IMR-90 (cell line): ENCODE results near the gene RAC3. TPM values are rescaled to one million over a fixed set of nuclear protein-coding genes. Genes with fewer than 3 reads are reported as not detected.
A peak's percentile ranks its signal among the peaks of the same experiment; 100 is the strongest.

Experiments used
- ATAC-seq: fragments of 200-7000 bp; cut with Tn5 transposase; 2 replicates; pipeline ENCODE4 v1.9.1; 2020; ENCODE audit warnings: low read depth, mild to moderate bottlenecking, moderate library complexity
- BruUV-seq: library from RNA; stranded (reverse); fragments of 400-500 nt; replicated peaks from 2 replicates; lab custom pipeline; 2021; lab: Mats Ljungman, UMichigan
- CTCF ChIA-PET: fragments of 300-600 bp; formaldehyde crosslinking; extraction: SDS; loops from one replicate; lab custom pipeline; 2021; ENCODE audit warnings: antibody characterized with exemption; lab: Yijun Ruan, JAX
- POLR2A ChIA-PET: fragments of 300-600 bp; sonication (Branson Sonifier 250); formaldehyde crosslinking; loops from one replicate; lab custom pipeline; 2022; ENCODE audit warnings: antibody characterized with exemption; ENCODE audit not compliant: unreplicated experiment; lab: Charles Lee
- DNase-seq: peaks from one replicate; pipeline ENCODE4 v3.0.0; 2013
- H2AFZ ChIP-seq: replicated peaks from 2 replicates; pipeline ENCODE3; 2013; ENCODE audit warnings: low read length, mild to moderate bottlenecking; ENCODE audit not compliant: poor library complexity
- H2AK5ac ChIP-seq: 2 replicates; pipeline ENCODE4 v1.6.1; 2013; ENCODE audit warnings: low read depth, low read length, inconsistent platforms
- H2AK9ac ChIP-seq: replicated peaks from 2 replicates; pipeline ENCODE3; 2013; ENCODE audit warnings: mild to moderate bottlenecking, low read depth, low read length, moderate library complexity; ENCODE audit not compliant: poor library complexity
- H2BK120ac ChIP-seq: 2 replicates; pipeline ENCODE4 v1.6.1; 2013; ENCODE audit warnings: low read depth, low read length, inconsistent platforms
- H2BK15ac ChIP-seq: 3 replicates; pipeline ENCODE4 v1.6.1; 2013; ENCODE audit warnings: low read depth, low read length, inconsistent platforms
- H2BK20ac ChIP-seq: 2 replicates; pipeline ENCODE4 v1.6.1; 2013; ENCODE audit warnings: low read depth, mild to moderate bottlenecking, inconsistent platforms, low read length, moderate library complexity
- H2BK5ac ChIP-seq: 2 replicates; pipeline ENCODE4 v1.6.1; 2013; ENCODE audit warnings: mild to moderate bottlenecking, low read depth, low read length, inconsistent platforms; ENCODE audit not compliant: poor library complexity, severe bottlenecking
- H3K14ac ChIP-seq: replicated peaks from 2 replicates; pipeline ENCODE4 v1.6.1; 2013; ENCODE audit warnings: low read depth, low read length, inconsistent platforms
- H3K18ac ChIP-seq: 2 replicates; pipeline ENCODE4 v1.6.1; 2013; ENCODE audit warnings: low read depth, low read length, control low read depth
- H3K23ac ChIP-seq: 2 replicates; pipeline ENCODE4 v1.6.1; 2013; ENCODE audit warnings: low read depth, low read length, inconsistent platforms
- H3K27ac ChIP-seq: 2 replicates; pipeline ENCODE4 v1.5.1; 2013; ENCODE audit warnings: mild to moderate bottlenecking, control low read depth, low read length; ENCODE audit not compliant: insufficient read depth
- H3K27me3 ChIP-seq: 2 replicates; pipeline ENCODE4 v1.6.1; 2013; ENCODE audit warnings: low read length; ENCODE audit not compliant: control insufficient read depth, insufficient read depth
- H3K36me3 ChIP-seq: 2 replicates; pipeline ENCODE4 v1.6.1; 2013; ENCODE audit warnings: low read length, mixed read lengths; ENCODE audit not compliant: control insufficient read depth, insufficient read depth
- H3K4ac ChIP-seq: 2 replicates; pipeline ENCODE4 v1.6.1; 2013; ENCODE audit warnings: low read depth, low read length, inconsistent platforms
- H3K4me1 ChIP-seq: 2 replicates; pipeline ENCODE4 v1.6.1; 2013; ENCODE audit warnings: low read length, mixed read lengths; ENCODE audit not compliant: control insufficient read depth, insufficient read depth
- H3K4me2 ChIP-seq: 2 replicates; pipeline ENCODE4 v1.6.1; 2013; ENCODE audit warnings: low read depth, mild to moderate bottlenecking, control low read depth, low read length, moderate library complexity
- H3K4me3 ChIP-seq: 2 replicates; pipeline ENCODE4 v1.5.1; 2013; ENCODE audit warnings: low read depth, mild to moderate bottlenecking, control low read depth, low read length, moderate library complexity; ENCODE audit not compliant: insufficient read depth
- H3K56ac ChIP-seq: 2 replicates; pipeline ENCODE4 v1.6.1; 2013; ENCODE audit warnings: low read length, inconsistent platforms; ENCODE audit not compliant: insufficient read depth; ENCODE audit errors: extremely low read depth
- H3K79me1 ChIP-seq, 2 experiments: 2 replicates each; pipeline ENCODE4 v1.6.1; 2013; ENCODE audit warnings: low read length in 2 of 2, inconsistent platforms in 1 of 2, low read depth in 1 of 2
- H3K9ac ChIP-seq: 2 replicates; pipeline ENCODE4 v1.6.1; 2013; ENCODE audit warnings: low read depth, low read length, control low read depth
- H3K9me1 ChIP-seq: 2 replicates; pipeline ENCODE4 v1.6.1; 2013; ENCODE audit warnings: low read length, inconsistent platforms; ENCODE audit not compliant: insufficient read depth
- H3K9me3 ChIP-seq: 2 replicates; pipeline ENCODE4 v1.6.1; 2013; ENCODE audit warnings: low read length; ENCODE audit not compliant: control insufficient read depth, insufficient read depth
- H4K20me1 ChIP-seq: 2 replicates; pipeline ENCODE4 v1.6.1; 2013; ENCODE audit warnings: low read length, inconsistent platforms; ENCODE audit not compliant: insufficient read depth
- H4K5ac ChIP-seq: 2 replicates; pipeline ENCODE4 v1.6.1; 2013; ENCODE audit warnings: mild to moderate bottlenecking, low read depth, low read length, control low read depth
- H4K8ac ChIP-seq, 2 experiments: 2 replicates each; pipeline ENCODE4 v1.6.1; 2013; ENCODE audit warnings: low read depth in 2 of 2, low read length in 2 of 2, control low read depth in 1 of 2, inconsistent platforms in 1 of 2
- H4K91ac ChIP-seq: 2 replicates; pipeline ENCODE4 v1.6.1; 2013; ENCODE audit warnings: low read depth, low read length, inconsistent platforms; ENCODE audit not compliant: insufficient read depth
- CEBPB ChIP-seq: IDR thresholded peaks from 2 replicates; pipeline ENCODE4 v1.6.1; 2012; ENCODE audit warnings: low read depth, low read length, improper control_type of control experiment
- WGBS, 2 experiments: methylation state at CpG; one replicate each; pipeline versions ENCODE4 v1.1.5 to v1.1.7; 2013; ENCODE audit warnings: missing lambda C conversion rate in 2 of 2; ENCODE audit not compliant: insufficient read length in 1 of 2; ENCODE audit errors: extremely low coverage in 2 of 2; 5-methylcytosine and 5-hydroxymethylcytosine counted together
- dilution Hi-C: fragments of 300-500 bp; cut with HindIII; formaldehyde crosslinking; loops from one replicate; pipeline ENCODE4 v1.14.3; 2018; ENCODE audit warnings: low sequenced_read_pairs; ENCODE audit not compliant: unreplicated experiment
- in situ Hi-C: fragments of 300-500 bp; cut with MboI; formaldehyde crosslinking; loops from 3 replicates; pipeline ENCODE4 v1.14.3; 2019; ENCODE audit warnings: low sequenced_read_pairs, inconsistent platforms, mixed read lengths
- intact Hi-C: fragments of 100-400 bp; cut with micrococcal nuclease; formaldehyde crosslinking; loops from 2 replicates; pipeline ENCODE4 v1.10.0; 2022
- polyA plus RNA-seq, 3 experiments: library from polyadenylated mRNA; depleted of rRNA; stranded (reverse); fragments of >200 nt; gene quantifications; 2 replicates each; pipeline ENCODE4 v1.2.3, GENCODE V29; 2012; ENCODE audit warnings: low replicate concordance in 1 of 3
- total RNA-seq: library from RNA; depleted of rRNA; stranded (reverse); fragments of >200 nt; gene quantifications from 2 replicates; pipeline ENCODE4 v1.2.3, GENCODE V29; 2012

RAC3 gene
- total and polyA plus RNA-seq, 2 of the 4 experiments (the other 2 are of a cell fraction): 5.7 to 23.4 TPM

- no peak overlapping the region for H3K4ac ChIP-seq
- H3K9me3 ChIP-seq: no peaks in the 10 kb centered on the region
- H2BK20ac ChIP-seq: no peak overlapping the region
- peak overlapping the region; percentile 93; the same call in 1 of the 2 replicates for H3K4me2 ChIP-seq
- 93% methylated on average over 11 of the region's 19 CpGs; no CpG with 5 or more reads in 1 of the 2 experiments for WGBS, 2 experiments
- H4K20me1 ChIP-seq: peaks cover 4% of the 10 kb centered on the region; the same call in 1 of the 2 replicates
- peaks cover 5% of the 10 kb centered on the region for H3K9me1 ChIP-seq
- no peak overlapping the region for H2BK5ac ChIP-seq
- in situ Hi-C loops (no loop called here), dilution Hi-C loops (no loop called here), intact Hi-C loops (no loop called here)
- no peak overlapping the region for H3K27ac ChIP-seq
- H4K8ac ChIP-seq: no peak overlapping the region
- no peak overlapping the region for H3K14ac ChIP-seq
- no peak overlapping the region; the same call in 1 of the 2 replicates for H3K9ac ChIP-seq
- CTCF ChIA-PET: no interaction called here
- no TSS peak for BruUV-seq
- DNase-seq: no peak
- TF ChIP-seq CEBPB: no peak
- no peak overlapping the region for H2BK120ac ChIP-seq
- no peak overlapping the region for H4K5ac ChIP-seq
- peaks cover 16 to 45% of the 10 kb centered on the region in 2 experiments for H3K79me1 ChIP-seq
- no peak overlapping the region for H3K56ac ChIP-seq
- ATAC-seq: no peak
- H3K4me3 ChIP-seq: peak overlapping the region; percentile 99; the same call in 1 of the 2 replicates
- H2BK15ac ChIP-seq: no peak overlapping the region
- no peak overlapping the region for H3K18ac ChIP-seq
- H3K23ac ChIP-seq: no peak overlapping the region
- H3K4me1 ChIP-seq: peaks cover 18% of the 10 kb centered on the region
- H2AK9ac ChIP-seq: peak overlapping the region; percentile 60
- POLR2A ChIA-PET: no interaction called here
- H2AK5ac ChIP-seq: no peak overlapping the region
- H3K27me3 ChIP-seq: no peaks in the 10 kb centered on the region
- H3K36me3 ChIP-seq: peaks cover 58% of the 10 kb centered on the region
- no peak overlapping the region for H2AFZ ChIP-seq
- no peak overlapping the region for H4K91ac ChIP-seq
Observed at GRCh38 chr17:82053130-82053529, 21.7 kb downstream of the RAC3 start.
